NT2/D1 (cell line): ENCODE measurements around the gene TRABD.

Source experiments
- SUZ12 ChIP-seq: IDR thresholded peaks from 2 replicates; pipeline ENCODE4 v1.6.1; 2011; ENCODE audit not compliant: insufficient read length, insufficient read depth; ENCODE audit errors: extremely low read depth
- YY1 ChIP-seq: IDR thresholded peaks from 2 replicates; pipeline ENCODE4 v1.6.1; 2011; ENCODE audit not compliant: insufficient read length, insufficient read depth
- ZNF274 ChIP-seq: IDR thresholded peaks from 2 replicates; pipeline ENCODE4 v1.6.1; 2011; ENCODE audit warnings: mild to moderate bottlenecking, low read depth, low read length

DNA sequence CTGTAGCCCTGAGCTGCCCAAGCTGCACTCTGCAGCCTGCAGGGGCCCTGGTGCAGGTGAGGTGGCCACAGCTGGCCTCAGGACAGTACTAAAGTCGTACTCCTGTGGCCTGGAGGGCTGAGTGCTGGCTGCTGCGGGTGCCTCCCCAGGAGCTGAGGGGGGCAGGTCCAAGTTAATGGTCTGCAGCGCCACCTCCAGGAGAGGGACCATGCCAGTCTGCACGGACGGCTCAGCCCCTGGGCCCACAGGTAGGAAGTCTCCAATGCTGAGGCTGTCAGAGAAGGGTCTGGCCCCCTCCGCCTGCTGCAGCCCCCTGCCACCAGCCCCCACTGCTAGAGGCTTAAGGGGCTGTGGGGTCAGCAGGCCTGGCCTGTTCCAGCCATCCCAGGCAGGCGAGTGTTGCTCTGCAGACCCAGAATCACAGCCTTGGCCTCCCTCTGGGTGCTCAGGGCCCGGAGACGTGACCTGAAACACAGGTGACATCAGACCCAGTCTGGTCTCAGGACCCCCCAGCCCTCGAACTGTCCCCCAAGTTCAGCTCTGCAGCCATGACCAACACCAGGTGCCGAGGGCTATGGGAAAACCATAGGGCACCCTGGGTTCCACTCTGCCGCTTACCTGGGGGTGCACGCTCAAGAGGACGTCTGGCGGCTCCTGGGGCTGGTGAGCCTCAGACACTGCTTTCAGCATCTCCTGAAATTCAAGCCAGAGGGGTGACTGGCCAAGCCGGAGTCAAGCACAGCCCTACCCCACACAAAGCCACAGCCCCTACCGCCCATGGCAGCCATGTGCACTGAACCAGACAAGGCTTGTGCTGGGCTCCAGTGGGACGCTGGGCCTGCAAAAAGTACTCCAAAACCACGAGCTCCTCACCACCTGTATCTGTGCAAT, 35.9 kb downstream of the TRABD start:
- no peak for TF ChIP-seq YY1
- no peak for TF ChIP-seq ZNF274
- no peak for TF ChIP-seq SUZ12
